H1 (cell line): ENCODE data around the gene DIPK1B. TPM values are rescaled to one million over a fixed set of nuclear protein-coding genes. Genes with fewer than 3 reads are reported as not detected.

Experiments used
- EZH2 ChIP-seq: fragments of 200-600 bp; sonication (generic); IDR thresholded peaks from 2 replicates; pipeline ENCODE4 v1.7.1; 2012; ENCODE audit warnings: low read depth, mild to moderate bottlenecking, moderate library complexity, low read length, inconsistent platforms; ENCODE audit not compliant: severe bottlenecking
- TCF12 ChIP-seq: IDR thresholded peaks from 2 replicates; pipeline ENCODE4 v1.6.1; 2011; ENCODE audit warnings: low read depth, mild to moderate bottlenecking, low read length
- YY1 ChIP-seq: IDR thresholded peaks from 2 replicates; pipeline ENCODE4 v1.6.1; 2011; ENCODE audit warnings: low read depth, mild to moderate bottlenecking, low read length
- polyA plus RNA-seq, 7 experiments: library from polyadenylated mRNA; depleted of rRNA in 3 of 7; stranded (reverse) in 5 of 7; unstranded in 2 of 7; fragments of >200 nt in 5 of 7; fragments of 200-250 nt in 2 of 7; gene quantifications; 1 replicate in 5 of 7; 2 replicates in 1 of 7; 4 replicates in 1 of 7; pipeline versions ENCODE4 v1.2.1 to v1.2.3, GENCODE V29; 2011 to 2013; ENCODE audit warnings: missing spikeins in 2 of 7, mixed read lengths in 2 of 7
- total RNA-seq: library from RNA; stranded (reverse); fragmentation: NEBNext Ultra II Directional; extraction: Animal tissue kit (Norgen Biotek cat#: 25700); gene quantifications from 2 replicates; pipeline ENCODE4 v1.2.1, GENCODE V29; 2021

DIPK1B gene
- total and polyA plus RNA-seq, 2 of the 8 experiments (the other 6 are each of a cell fraction or from before 2014, with no cell fraction given): 32.3 to 64.8 TPM

GRCh38 chr9:136754059-136754572 is 41.7 kb downstream of the DIPK1B start (continued):
- TF ChIP-seq EZH2 (no peak), TCF12 (no peak), YY1 (no peak)
